Adipocyte (in vitro differentiated cells): Measurements from ENCODE around the gene IL17F.

Experiments
- DNase-seq: peaks from one replicate; pipeline ENCODE4 v3.0.0-alpha.2; 2015; ENCODE audit warnings: low read depth
- H3K27me3 ChIP-seq: replicated peaks from 2 replicates; pipeline ENCODE4 v1.7.0; 2013; ENCODE audit warnings: mild to moderate bottlenecking, low read length, moderate library complexity; ENCODE audit not compliant: control insufficient read depth, insufficient read depth
- H3K36me3 ChIP-seq: 2 replicates; pipeline ENCODE4 v1.7.0; 2013; ENCODE audit warnings: low read length, mild to moderate bottlenecking, moderate library complexity; ENCODE audit not compliant: control insufficient read depth, insufficient read depth, severe bottlenecking
- H3K4me1 ChIP-seq: 2 replicates; pipeline ENCODE4 v1.7.0; 2013; ENCODE audit warnings: mild to moderate bottlenecking, low read length, moderate library complexity; ENCODE audit not compliant: control insufficient read depth, insufficient read depth
- H3K4me3 ChIP-seq: 2 replicates; pipeline ENCODE4 v1.7.0; 2013; ENCODE audit warnings: mild to moderate bottlenecking, low read length, moderate library complexity
- H3K9ac ChIP-seq: 2 replicates; pipeline ENCODE4 v1.7.0; 2013; ENCODE audit warnings: mild to moderate bottlenecking, low read length, moderate library complexity
- H3K9me3 ChIP-seq: 2 replicates; pipeline ENCODE4 v1.7.0; 2013; ENCODE audit warnings: mild to moderate bottlenecking, low read length, moderate library complexity; ENCODE audit not compliant: control insufficient read depth

Gene IL17F

GRCh38 chr6:52244400-52244799, at the start of gene IL17F:
IL17F (minus strand) TSS chr6:52244500; CDS start chr6:52244429, 71 bp downstream.
- H3K4me3 ChIP-seq, result no peak within 1 kb of the TSS
- peaks cover 38% of the 10 kb centered on the region for H3K27me3 ChIP-seq
- DNase-seq, result no peak
- no peaks in the 10 kb centered on the region for H3K36me3 ChIP-seq
- no peaks in the 10 kb centered on the region for H3K9me3 ChIP-seq
- H3K4me1 ChIP-seq, result no peaks in the 10 kb centered on the region
- no peak within 1 kb of the TSS for H3K9ac ChIP-seq

DNA sequence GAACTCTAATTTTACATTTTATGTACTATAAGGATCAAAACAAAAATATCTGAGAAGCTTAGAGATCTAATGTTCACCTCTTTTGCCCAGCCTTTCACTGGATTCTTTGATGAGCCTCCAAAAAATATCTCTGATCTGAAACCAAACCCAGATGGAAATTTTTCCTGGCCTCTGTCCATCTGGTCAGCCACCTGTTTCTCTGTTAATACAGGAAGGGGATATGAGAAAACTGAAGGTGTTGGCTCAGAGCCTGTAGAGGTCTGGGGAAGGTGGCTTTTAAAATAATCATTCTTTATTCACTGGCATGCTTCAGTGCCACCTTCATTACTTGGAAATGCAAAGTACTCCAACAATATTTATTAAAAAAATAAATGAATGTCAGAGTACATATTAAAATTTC, 48.8 kb upstream of the IL17F start:
- Histone ChIP-seq H3K27me3 (no peaks in the 10 kb centered on the region), H3K4me1 (no peaks in the 10 kb centered on the region), H3K9ac (no peak overlapping the region), H3K4me3 (no peak overlapping the region), H3K36me3 (no peaks in the 10 kb centered on the region), H3K9me3 (no peaks in the 10 kb centered on the region)
- no peak for DNase-seq

DNA sequence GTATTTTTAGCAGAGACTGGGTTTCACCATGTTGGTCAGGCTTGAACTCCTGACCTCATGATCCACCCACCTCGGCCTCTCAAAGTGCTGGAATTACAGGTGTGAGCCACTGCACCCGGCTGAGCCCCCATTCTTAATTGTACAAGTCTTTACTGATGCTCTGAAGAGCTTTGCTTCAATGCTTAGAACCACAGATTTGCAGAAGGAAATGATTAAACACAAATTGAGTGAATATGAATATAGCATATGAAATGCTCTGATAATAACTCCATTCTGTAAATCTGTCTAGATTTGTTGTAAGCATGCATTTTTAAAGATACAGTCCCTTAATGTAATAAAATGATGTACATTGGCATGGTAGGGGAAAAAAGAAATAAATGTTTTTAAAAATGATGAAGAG, 44.5 kb upstream of the IL17F start:
- no peak overlapping the region for H3K9ac ChIP-seq
- no peaks in the 10 kb centered on the region for H3K9me3 ChIP-seq
- no peak for DNase-seq
- no peak overlapping the region for H3K4me3 ChIP-seq
- H3K27me3 ChIP-seq, result no peaks in the 10 kb centered on the region
- H3K4me1 ChIP-seq, result peaks cover 23% of the 10 kb centered on the region
- H3K36me3 ChIP-seq, result no peaks in the 10 kb centered on the region

GRCh38 chr6:52288216-52288615, 43.9 kb upstream of the IL17F start:
- no peaks in the 10 kb centered on the region for H3K9me3 ChIP-seq
- no peak for DNase-seq
- no peak overlapping the region for H3K4me3 ChIP-seq
- no peaks in the 10 kb centered on the region for H3K36me3 ChIP-seq
- H3K27me3 ChIP-seq, result no peaks in the 10 kb centered on the region
- H3K9ac ChIP-seq, result no peak overlapping the region
- peaks cover 29% of the 10 kb centered on the region for H3K4me1 ChIP-seq

- Histone ChIP-seq H3K36me3 (peaks cover 4% of the 10 kb centered on the region), H3K27me3 (no peaks in the 10 kb centered on the region), H3K9me3 (no peaks in the 10 kb centered on the region), H3K4me1 (peaks cover 30% of the 10 kb centered on the region), H3K4me3 (no peak overlapping the region), H3K9ac (no peak overlapping the region)
- peak; percentile 82 for DNase-seq
These were observed 42.6 kb upstream of the IL17F start for GRCh38 chr6:52286798-52287432.

GRCh38 chr6:52285177-52286068, 41.1 kb upstream of the IL17F start:
- Histone ChIP-seq H3K9me3 (no peaks in the 10 kb centered on the region), H3K4me3 (peak overlapping the region; percentile 96), H3K9ac (peak overlapping the region; percentile 73), H3K4me1 (peaks cover 30% of the 10 kb centered on the region), H3K36me3 (peaks cover 18% of the 10 kb centered on the region), H3K27me3 (no peaks in the 10 kb centered on the region)
- DNase-seq, result peak; percentile 80

- peak within 1 kb of the TSS; percentile 96 for H3K4me3 ChIP-seq
- peak within 1 kb of the TSS; percentile 87 for H3K9ac ChIP-seq
- H3K27me3 ChIP-seq, result no peaks in the 10 kb centered on the region
- H3K4me1 ChIP-seq, result peaks cover 30% of the 10 kb centered on the region
- peak; percentile 100 for DNase-seq
- H3K9me3 ChIP-seq, result no peaks in the 10 kb centered on the region
- H3K36me3 ChIP-seq, result peaks cover 26% of the 10 kb centered on the region
These were observed 40.3 kb upstream of the IL17F start, which contains the start of gene MCM3 for GRCh38 chr6:52284460-52285176. MCM3 (minus strand) TSS chr6:52284742; CDS start chr6:52284674, 68 bp downstream.

GRCh38 chr6:52284131-52284459, 39.8 kb upstream of the IL17F start:
- Histone ChIP-seq H3K27me3 (no peaks in the 10 kb centered on the region), H3K9ac (peak overlapping the region; percentile 87), H3K4me3 (peak overlapping the region; percentile 96), H3K4me1 (peaks cover 30% of the 10 kb centered on the region), H3K9me3 (no peaks in the 10 kb centered on the region), H3K36me3 (peaks cover 31% of the 10 kb centered on the region)
- DNase-seq, result no peak

DNA sequence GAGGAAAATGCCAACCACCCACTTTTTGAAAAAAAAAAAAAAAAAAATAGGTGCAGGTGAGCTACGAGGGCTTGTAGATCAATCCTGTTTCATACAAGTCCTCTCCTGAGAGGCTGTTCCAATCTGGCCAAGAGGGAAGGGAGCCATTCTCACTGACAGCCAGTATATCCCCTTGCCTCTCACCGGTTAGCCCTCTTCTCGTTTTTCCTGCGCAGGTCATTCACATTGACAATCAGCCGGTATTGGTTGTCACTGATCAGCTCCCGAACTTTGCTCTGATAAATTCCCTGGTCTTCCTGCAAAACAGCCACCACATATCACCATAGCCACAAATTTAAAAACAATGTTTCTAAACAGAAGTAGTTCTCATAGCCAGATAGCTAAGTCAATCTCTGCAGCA, 38.8 kb upstream of the IL17F start:
- no peaks in the 10 kb centered on the region for H3K27me3 ChIP-seq
- DNase-seq, result no peak
- peak overlapping the region; percentile 96 for H3K4me3 ChIP-seq
- H3K36me3 ChIP-seq, result peaks cover 41% of the 10 kb centered on the region
- no peaks in the 10 kb centered on the region for H3K9me3 ChIP-seq
- peak overlapping the region; percentile 87 for H3K9ac ChIP-seq
- H3K4me1 ChIP-seq, result peaks cover 30% of the 10 kb centered on the region

DNA sequence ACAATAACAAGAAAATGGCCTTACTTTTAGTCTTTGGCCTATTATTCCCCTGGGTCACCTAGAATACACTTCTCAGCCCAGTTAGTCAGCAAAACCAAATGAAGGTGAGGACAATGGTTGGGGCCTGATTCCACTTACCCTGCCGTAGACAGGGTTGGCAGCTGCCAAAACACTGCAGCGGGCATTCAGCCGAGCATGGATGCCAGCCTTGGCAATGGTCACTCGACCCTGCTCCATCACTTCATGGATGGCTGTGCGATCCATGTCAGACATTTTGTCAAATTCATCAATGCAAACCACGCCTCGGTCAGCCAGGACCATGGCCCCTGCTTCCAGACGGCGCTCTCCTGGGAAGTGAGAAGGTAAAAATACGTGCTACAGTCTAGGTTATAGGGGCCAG, 31.8 kb upstream of the IL17F start:
- no peaks in the 10 kb centered on the region for H3K9me3 ChIP-seq
- no peak for DNase-seq
- no peak overlapping the region for H3K9ac ChIP-seq
- H3K36me3 ChIP-seq, result peaks cover 70% of the 10 kb centered on the region
- no peak overlapping the region for H3K4me3 ChIP-seq
- no peaks in the 10 kb centered on the region for H3K27me3 ChIP-seq
- no peaks in the 10 kb centered on the region for H3K4me1 ChIP-seq

GRCh38 chr6:52271852-52272460, 27.7 kb upstream of the IL17F start:
- Histone ChIP-seq H3K4me1 (no peaks in the 10 kb centered on the region), H3K9me3 (no peaks in the 10 kb centered on the region), H3K9ac (no peak overlapping the region), H3K27me3 (no peaks in the 10 kb centered on the region), H3K4me3 (no peak overlapping the region), H3K36me3 (peaks cover 55% of the 10 kb centered on the region)
- no peak for DNase-seq
